OCI-M2 (cell line): Measurements from ENCODE around the gene HECTD2.
"Not testable (repeated sequence)": the region's sequence is repeated elsewhere in the genome, so short reads cannot be mapped to it uniquely, and the experiment has no call there.

Experiments used
- DNase-seq: peaks from one replicate; lab custom pipeline; 2025; ENCODE audit not compliant: unreplicated experiment; lab: John Stamatoyannopoulos, UW

Gene HECTD2

DNA sequence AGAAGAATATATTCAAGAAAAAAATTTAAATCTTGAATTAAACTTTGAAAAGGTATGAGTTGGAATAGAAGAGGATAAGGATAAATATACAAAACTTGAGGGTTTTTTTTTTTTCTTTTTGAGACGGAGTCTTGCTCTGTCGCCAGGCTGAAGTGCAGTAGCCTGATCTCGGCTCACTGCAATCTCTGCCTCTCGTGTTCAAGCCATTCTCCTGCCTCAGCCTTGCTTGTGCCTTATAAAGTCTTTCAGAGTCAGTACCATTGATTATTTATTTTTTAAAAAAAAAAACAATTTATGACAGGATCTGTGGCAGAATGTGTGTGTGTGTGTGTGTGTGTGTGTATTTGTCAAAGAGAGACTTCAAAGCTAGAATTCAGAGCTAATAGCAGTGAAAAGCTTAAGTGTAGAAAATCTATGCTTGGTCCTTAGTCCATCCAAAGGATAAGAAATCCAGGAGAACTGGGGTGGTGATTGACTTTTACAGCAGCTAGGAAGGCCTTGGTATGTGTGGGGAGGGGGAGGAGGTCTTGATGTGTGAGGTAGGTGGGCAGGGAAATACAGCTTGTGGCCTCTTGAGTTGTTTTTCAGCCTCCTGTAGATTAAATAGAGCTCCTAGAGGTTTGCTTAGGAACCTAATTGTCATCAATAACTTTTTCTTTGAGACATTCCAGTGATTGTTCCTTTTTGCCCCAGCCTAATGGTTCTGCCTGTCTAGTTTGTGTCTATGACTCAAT lies 2.4 kb downstream of the HECTD2 start:
- no peak for DNase-seq

DNA sequence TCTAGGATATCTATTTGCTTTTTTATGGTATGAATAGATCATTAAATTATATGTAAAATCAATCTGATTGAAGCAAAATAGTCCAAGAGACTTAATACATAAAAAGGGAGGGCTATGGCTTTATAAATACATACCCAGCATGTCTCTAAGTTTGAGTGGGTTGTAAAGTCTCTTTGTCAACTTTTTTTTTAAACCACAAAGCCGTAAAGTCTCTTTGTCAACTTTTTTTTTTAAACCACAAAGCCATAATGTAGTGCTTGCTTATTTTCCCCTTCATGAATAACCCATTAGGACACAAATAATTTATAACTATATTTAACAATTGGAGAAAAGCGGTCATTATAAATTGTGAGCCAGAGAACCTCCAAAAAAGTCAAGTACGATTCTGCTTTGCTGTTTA lies 5.7 kb downstream of the HECTD2 start:
- DNase-seq = no peak

GRCh38 chr10:91416339-91416855 lies 6.3 kb downstream of the HECTD2 start:
- DNase-seq = no peak

DNA sequence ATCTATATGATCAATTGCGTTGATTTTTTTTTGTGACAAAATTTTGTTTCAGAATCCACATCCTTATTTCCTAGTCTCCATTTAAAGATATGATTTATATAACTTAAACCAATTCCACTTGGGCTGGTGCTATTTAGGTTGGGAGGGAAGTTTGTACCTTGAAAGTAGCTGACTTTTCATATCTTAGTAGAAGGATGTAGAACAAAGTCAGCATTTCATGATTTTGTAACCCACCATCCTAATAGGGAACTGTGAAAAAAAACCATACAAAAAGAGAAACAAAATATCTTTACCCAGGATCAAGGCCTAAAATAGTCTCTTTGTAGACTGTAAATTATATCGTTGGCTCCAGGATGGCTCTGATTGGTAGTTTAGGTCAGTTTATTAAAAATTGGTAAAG lies 8.3 kb downstream of the HECTD2 start:
- no peak for DNase-seq

DNA sequence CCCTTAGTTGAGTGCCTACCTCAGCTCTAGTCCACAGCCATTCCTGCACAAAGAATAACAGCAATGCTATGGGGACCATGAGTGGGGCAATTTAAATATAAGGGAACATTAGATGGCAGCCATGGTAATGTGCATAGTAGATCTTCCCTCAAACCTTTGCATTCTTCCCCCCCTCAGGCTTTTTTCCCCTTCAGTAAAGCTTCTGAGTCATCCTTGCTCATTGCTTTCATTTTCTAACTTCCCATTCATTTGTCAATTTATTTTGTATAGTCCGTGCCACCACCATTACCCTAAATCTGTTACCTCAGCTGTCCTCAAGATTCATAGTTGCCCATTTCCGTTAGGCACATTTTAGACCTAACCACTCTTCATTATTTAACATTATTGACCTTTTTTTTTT lies 10.7 kb downstream of the HECTD2 start:
- DNase-seq = no peak

DNA sequence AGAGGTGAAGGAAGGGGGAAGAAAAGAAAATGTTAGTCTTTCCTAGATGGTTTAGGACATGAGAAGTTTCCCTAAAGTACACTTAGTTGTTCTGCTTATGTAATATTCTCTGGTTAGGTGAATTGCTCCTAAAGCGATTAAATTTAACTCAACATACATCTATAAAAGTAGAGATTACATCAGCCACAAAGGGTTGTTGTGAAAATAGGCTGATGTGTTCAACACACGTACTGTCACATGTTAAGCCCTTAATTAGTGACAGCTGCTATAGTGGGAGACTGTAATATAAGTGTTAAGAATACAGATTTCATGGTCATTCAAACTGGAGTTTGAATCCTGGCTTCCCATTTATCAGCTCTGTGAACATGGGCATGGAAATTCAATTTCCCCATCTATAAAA lies 12.8 kb downstream of the HECTD2 start:
- no peak for DNase-seq

GRCh38 chr10:91424016-91424415 lies 13.9 kb downstream of the HECTD2 start:
- DNase-seq = no peak

DNA sequence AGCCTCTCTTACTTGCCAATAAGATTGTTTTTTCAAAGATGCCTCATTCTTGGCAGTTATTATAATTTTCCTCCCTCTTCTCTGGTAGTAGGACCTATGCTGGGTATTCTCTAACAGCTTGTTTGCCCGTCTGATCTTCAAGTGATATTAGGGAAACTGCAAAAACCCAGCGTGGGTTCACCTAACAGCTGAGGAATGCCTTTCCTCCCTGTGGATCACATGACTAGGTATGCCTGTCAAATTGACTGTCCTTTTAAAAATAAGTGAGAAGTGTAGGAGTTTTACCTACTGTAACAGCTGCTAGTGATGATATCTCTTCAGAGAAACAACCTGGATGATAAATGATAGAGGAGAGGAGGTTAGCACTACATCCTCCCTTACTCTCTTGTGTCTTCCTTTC lies 22.0 kb downstream of the HECTD2 start:
- DNase-seq = no peak

GRCh38 chr10:91433620-91434019 lies 23.5 kb downstream of the HECTD2 start:
- no peak for DNase-seq

- no peak for DNase-seq
Observed at GRCh38 chr10:91434041-91434440, 23.9 kb downstream of the HECTD2 start.

GRCh38 chr10:91435241-91435640 lies 25.1 kb downstream of the HECTD2 start:
- no peak for DNase-seq

GRCh38 chr10:91438228-91438627 lies 28.1 kb downstream of the HECTD2 start:
- DNase-seq = not testable (repeated sequence)

DNA sequence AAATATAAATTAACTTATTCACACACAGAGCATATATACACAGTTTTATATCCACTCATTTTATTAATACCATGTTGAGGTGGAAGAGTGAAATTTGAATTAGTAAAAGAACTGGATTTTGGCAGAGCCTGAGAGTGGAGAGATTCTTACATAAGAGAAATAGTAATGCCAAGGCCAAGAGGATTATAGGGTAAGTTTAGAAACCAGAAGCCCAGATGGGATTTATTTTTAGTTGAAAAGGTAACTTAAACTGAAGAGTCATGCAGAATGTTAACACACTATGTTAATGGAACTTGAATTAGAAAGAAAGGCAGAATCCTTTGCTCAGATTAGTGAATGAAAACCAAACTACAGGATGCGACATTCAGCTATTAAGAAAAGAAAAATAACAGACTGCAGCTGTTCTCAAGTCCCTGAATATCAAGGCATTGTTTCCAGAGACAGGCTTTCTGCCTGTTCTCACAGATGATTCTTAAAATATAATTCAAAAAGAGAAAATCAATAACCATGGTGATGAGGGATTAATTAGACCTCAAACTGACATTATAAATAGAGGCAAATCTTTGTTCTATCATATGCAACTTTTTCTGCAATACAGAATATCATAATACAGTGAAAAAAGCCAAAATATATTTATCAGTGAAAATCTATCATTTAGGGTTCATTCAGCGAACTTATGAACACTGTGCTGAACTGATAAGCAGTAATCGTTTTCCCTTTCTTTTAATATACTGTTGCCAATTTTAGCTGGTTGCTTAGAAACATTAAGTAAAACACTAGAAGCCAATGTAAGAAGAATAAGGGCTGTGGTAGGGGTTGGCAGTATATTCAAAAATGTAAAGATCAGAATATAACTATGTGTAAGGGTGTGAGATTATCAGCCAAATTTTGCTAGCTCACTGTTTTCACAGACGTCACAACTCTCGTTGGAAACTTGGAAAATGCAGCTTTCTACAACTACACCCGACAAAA lies 34.4 kb downstream of the HECTD2 start:
- DNase-seq = no peak

- no peak for DNase-seq
Observed at GRCh38 chr10:91452063-91452462, 41.9 kb downstream of the HECTD2 start.

- DNase-seq = no peak
Observed at GRCh38 chr10:91453535-91453934, 43.4 kb downstream of the HECTD2 start.

- not testable (repeated sequence) for DNase-seq
Observed at GRCh38 chr10:91455135-91455534, 45.0 kb downstream of the HECTD2 start.

DNA sequence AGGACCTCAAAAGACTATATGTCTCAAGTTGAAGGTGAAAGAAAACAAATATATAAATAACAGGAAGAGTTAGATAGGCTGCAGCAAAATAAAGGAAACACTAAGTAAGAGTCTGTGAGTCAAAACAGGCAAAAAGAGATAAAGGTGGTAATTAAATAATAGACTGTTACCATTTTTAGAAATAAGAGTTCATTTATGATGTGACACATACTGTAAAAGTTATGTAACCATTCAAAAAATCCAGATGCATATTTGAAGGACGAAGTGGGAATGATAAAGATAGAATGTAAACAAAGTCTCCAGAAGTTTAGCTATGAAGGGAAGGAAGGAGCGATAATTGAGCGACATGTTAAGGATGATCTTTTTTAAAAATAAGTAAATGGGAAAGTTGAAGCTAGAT lies 50.5 kb downstream of the HECTD2 start:
- no peak for DNase-seq

GRCh38 chr10:91462423-91462822 lies 52.3 kb downstream of the HECTD2 start:
- DNase-seq = no peak

DNA sequence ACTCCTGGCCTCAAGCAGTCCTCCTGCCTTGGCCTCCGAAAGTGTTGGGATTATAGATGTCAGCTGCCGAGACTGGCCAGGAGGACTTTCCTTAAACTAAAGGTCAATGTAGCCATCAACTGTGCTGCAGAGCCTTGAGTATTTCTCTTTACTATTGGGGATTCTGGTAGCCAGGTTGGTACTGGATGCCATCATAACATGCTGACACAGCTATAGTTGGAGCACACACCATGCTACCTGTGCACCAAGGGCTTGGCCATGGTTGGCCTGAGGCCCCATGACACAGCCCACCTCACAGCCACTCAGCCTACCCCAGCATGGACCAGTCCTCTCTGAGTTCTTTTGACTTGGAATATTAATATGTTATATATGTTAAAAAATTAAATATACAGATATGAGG lies 54.4 kb downstream of the HECTD2 start:
- DNase-seq = no peak

DNA sequence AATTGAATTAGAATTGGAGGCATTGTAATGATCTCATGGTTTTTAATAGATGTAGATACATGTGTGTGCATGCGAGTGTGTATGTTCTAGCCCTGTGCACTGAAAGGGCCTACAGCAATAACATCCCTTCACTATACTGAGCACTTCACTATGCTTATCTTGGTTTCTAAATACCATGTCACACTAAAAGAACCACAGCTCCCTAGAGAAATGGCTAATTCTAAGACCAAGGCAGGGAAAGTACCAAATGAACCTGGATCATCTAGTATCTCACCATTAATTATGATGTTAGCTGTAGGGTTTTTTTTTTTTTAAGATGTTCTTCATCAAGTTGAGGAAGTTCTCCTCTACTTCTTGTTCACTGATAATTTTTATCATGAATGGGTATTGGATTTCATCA lies 55.1 kb downstream of the HECTD2 start:
- DNase-seq = no peak

GRCh38 chr10:91467114-91467513 lies 57.0 kb downstream of the HECTD2 start:
- DNase-seq = no peak

DNA sequence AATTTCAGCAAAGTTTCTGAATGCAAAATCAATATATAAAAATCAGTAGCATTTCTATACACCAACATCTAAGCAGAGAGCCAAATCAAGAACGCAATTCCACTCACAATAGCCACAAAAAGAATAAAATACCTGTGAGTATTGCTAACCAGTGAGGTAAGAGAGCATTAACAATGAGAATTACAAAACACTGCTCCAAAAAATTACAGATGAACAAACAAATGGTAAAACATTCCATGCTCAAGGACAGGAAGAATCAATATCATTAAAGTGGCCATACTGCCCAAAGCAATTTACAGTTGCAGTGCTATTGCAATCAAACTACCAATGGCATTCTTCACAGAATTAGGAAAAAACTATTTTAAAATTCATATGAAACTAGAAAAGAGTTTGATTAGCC lies 61.5 kb downstream of the HECTD2 start:
- DNase-seq = no peak
